Loucy (cell line): ENCODE results near the gene PPP1R1C.
A peak's percentile ranks its signal among the peaks of the same experiment; 100 is the strongest.

Experiments
- H2AFZ ChIP-seq: fragments of 200-600 bp; sonication (generic); 2 replicates; pipeline ENCODE4 v1.6.0; 2016; ENCODE audit warnings: antibody characterized with exemption, mild to moderate bottlenecking, low read length, moderate library complexity
- H3F3A ChIP-seq: fragments of 200-600 bp; 2 replicates; pipeline ENCODE4 v1.6.0; 2016; ENCODE audit warnings: antibody characterized with exemption, low read depth, mild to moderate bottlenecking
- H3K27me3 ChIP-seq: fragments of 200-600 bp; sonication (generic); 2 replicates; pipeline ENCODE4 v1.6.1; 2014; ENCODE audit warnings: low read length, mild to moderate bottlenecking; ENCODE audit not compliant: insufficient read depth, poor library complexity, severe bottlenecking
- H3K36me3 ChIP-seq: fragments of 200-600 bp; sonication (generic); 2 replicates; pipeline ENCODE4 v1.6.1; 2016; ENCODE audit warnings: low read length; ENCODE audit not compliant: insufficient read depth
- H3K4me1 ChIP-seq: fragments of 200-600 bp; sonication (generic); 2 replicates; pipeline ENCODE4 v1.5.1; 2014; ENCODE audit warnings: low read length, mild to moderate bottlenecking; ENCODE audit not compliant: insufficient read depth, poor library complexity, severe bottlenecking
- H3K4me2 ChIP-seq: fragments of 200-600 bp; sonication (generic); 2 replicates; pipeline ENCODE4 v1.6.0; 2014; ENCODE audit warnings: antibody characterized with exemption, low read length, low read depth, mild to moderate bottlenecking; ENCODE audit not compliant: poor library complexity, severe bottlenecking
- H3K4me3 ChIP-seq: fragments of 200-600 bp; sonication (generic); 2 replicates; pipeline ENCODE4 v1.5.1; 2014; ENCODE audit warnings: low read length, mild to moderate bottlenecking, mixed read lengths; ENCODE audit not compliant: poor library complexity, severe bottlenecking
- H3K79me2 ChIP-seq: fragments of 200-600 bp; sonication (generic); 2 replicates; pipeline ENCODE4 v1.6.1; 2014; ENCODE audit warnings: low read length; ENCODE audit not compliant: insufficient read depth
- H3K9ac ChIP-seq: fragments of 200-600 bp; sonication (generic); 2 replicates; pipeline ENCODE4 v1.6.0; 2014; ENCODE audit warnings: mild to moderate bottlenecking, low read depth, low read length, moderate library complexity; ENCODE audit not compliant: poor library complexity, severe bottlenecking
- H3K9me2 ChIP-seq: fragments of 200-600 bp; sonication (generic); replicated peaks from 2 replicates; pipeline ENCODE4 v1.6.1; 2016; ENCODE audit warnings: low read depth, low read length, mixed read lengths
- H3K9me3 ChIP-seq: fragments of 200-600 bp; sonication (generic); 2 replicates; pipeline ENCODE4 v1.6.1; 2014; ENCODE audit warnings: mild to moderate bottlenecking, antibody characterized with exemption, low read length, low read depth; ENCODE audit not compliant: insufficient read depth
- H4K20me1 ChIP-seq: fragments of 200-600 bp; sonication (generic); 2 replicates; pipeline ENCODE4 v1.6.0; 2014; ENCODE audit warnings: antibody characterized with exemption, low read length, mild to moderate bottlenecking; ENCODE audit not compliant: insufficient read depth, poor library complexity, severe bottlenecking
- EZH2phosphoT487 ChIP-seq: fragments of 200-600 bp; IDR thresholded peaks from 2 replicates; pipeline ENCODE4 v1.6.1; 2018; ENCODE audit warnings: antibody characterized with exemption, mild to moderate bottlenecking, moderate library complexity, borderline replicate concordance
- TF ChIP-seq, protein P1 (sequence below): fragments of 200-600 bp; sonication (generic); conservative IDR thresholded peaks from 2 replicates; pipeline ENCODE4 v1.5.1; 2014; ENCODE audit warnings: mild to moderate bottlenecking, antibody characterized with exemption, low read length

PPP1R1C gene

GRCh38 chr2:182077023-182077422 lies 91.4 kb downstream of the PPP1R1C start:
- Histone ChIP-seq H3K36me3 (no peaks in the 10 kb centered on the region), H3K4me3 (no peak overlapping the region), H3K27me3 (no peaks in the 10 kb centered on the region), H3F3A (no peaks in the 10 kb centered on the region), H3K9ac (no peak overlapping the region), H2AFZ (no peak overlapping the region), H3K79me2 (no peaks in the 10 kb centered on the region), H3K4me2 (no peak overlapping the region), H3K9me3 (no peaks in the 10 kb centered on the region), H3K4me1 (peaks cover 8% of the 10 kb centered on the region), H4K20me1 (no peaks in the 10 kb centered on the region), H3K9me2 (no peaks in the 10 kb centered on the region)
- TF ChIP-seq EZH2phosphoT487 = no peak
- TF ChIP-seq, protein P1, sequence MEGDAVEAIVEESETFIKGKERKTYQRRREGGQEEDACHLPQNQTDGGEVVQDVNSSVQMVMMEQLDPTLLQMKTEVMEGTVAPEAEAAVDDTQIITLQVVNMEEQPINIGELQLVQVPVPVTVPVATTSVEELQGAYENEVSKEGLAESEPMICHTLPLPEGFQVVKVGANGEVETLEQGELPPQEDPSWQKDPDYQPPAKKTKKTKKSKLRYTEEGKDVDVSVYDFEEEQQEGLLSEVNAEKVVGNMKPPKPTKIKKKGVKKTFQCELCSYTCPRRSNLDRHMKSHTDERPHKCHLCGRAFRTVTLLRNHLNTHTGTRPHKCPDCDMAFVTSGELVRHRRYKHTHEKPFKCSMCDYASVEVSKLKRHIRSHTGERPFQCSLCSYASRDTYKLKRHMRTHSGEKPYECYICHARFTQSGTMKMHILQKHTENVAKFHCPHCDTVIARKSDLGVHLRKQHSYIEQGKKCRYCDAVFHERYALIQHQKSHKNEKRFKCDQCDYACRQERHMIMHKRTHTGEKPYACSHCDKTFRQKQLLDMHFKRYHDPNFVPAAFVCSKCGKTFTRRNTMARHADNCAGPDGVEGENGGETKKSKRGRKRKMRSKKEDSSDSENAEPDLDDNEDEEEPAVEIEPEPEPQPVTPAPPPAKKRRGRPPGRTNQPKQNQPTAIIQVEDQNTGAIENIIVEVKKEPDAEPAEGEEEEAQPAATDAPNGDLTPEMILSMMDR = no peak

- H3K79me2 ChIP-seq = no peaks in the 10 kb centered on the region
- H3K9ac ChIP-seq = no peak overlapping the region
- no peaks in the 10 kb centered on the region for H3K9me3 ChIP-seq
- H4K20me1 ChIP-seq = no peaks in the 10 kb centered on the region
- H3F3A ChIP-seq = no peaks in the 10 kb centered on the region
- H3K27me3 ChIP-seq = no peaks in the 10 kb centered on the region
- peaks cover 8% of the 10 kb centered on the region for H3K4me1 ChIP-seq
- TF ChIP-seq EZH2phosphoT487 = no peak
- TF ChIP-seq, protein P1 = peak; percentile 80
- no peaks in the 10 kb centered on the region for H3K9me2 ChIP-seq
- no peaks in the 10 kb centered on the region for H3K36me3 ChIP-seq
- no peak overlapping the region for H2AFZ ChIP-seq
- no peak overlapping the region for H3K4me3 ChIP-seq
- no peak overlapping the region for H3K4me2 ChIP-seq
Measured at GRCh38 chr2:182077448-182078142, 91.9 kb downstream of the PPP1R1C start.

- Histone ChIP-seq H3F3A (no peaks in the 10 kb centered on the region), H3K9me2 (no peaks in the 10 kb centered on the region), H3K4me2 (no peak overlapping the region), H3K9me3 (no peaks in the 10 kb centered on the region), H2AFZ (no peak overlapping the region), H4K20me1 (no peaks in the 10 kb centered on the region), H3K4me3 (no peak overlapping the region), H3K4me1 (peaks cover 8% of the 10 kb centered on the region), H3K9ac (no peak overlapping the region), H3K36me3 (no peaks in the 10 kb centered on the region), H3K79me2 (no peaks in the 10 kb centered on the region), H3K27me3 (no peaks in the 10 kb centered on the region)
- TF ChIP-seq EZH2phosphoT487 = no peak
- TF ChIP-seq, protein P1 = no peak
Measured at GRCh38 chr2:182078988-182079602, 93.4 kb downstream of the PPP1R1C start.
